Activated CD4-positive, alpha-beta T cell treated with anti-CD3 and anti-CD28 coated beads for 36 hours (primary cell): ENCODE measurements around the gene KCNT2. TPM values are rescaled to one million over a fixed set of nuclear protein-coding genes. Genes with fewer than 3 reads are reported as not detected.
"Not testable (repeated sequence)": the region's sequence is repeated elsewhere in the genome, so short reads cannot be mapped to it uniquely, and the experiment has no call there.

ENCODE experiments used
- ATAC-seq: fragments of 200-7000 bp; cut with Tn5 transposase; one replicate; pipeline ENCODE4 v1.10.0; 2021; ENCODE audit warnings: mild to moderate bottlenecking, moderate library complexity
- CTCF ChIA-PET: fragments of 350-600 bp; sonication (Branson Sonifier 250); formaldehyde crosslinking; loops from one replicate; lab custom pipeline; 2021; ENCODE audit warnings: antibody characterized with exemption; lab: Charles Lee
- POLR2A ChIA-PET: fragments of 350-600 bp; sonication (Branson Sonifier 250); formaldehyde crosslinking; loops from one replicate; lab custom pipeline; 2021; ENCODE audit warnings: antibody characterized with exemption, inconsistent platforms; lab: Charles Lee
- DNase-seq: peaks from one replicate; pipeline ENCODE4 v3.0.0-alpha.2; 2020
- H3K27ac Mint-ChIP-seq: one replicate; pipeline ENCODE4 v1.8.0; 2021; ENCODE audit warnings: mixed read lengths
- H3K27me3 Mint-ChIP-seq: one replicate; pipeline ENCODE4 v1.8.0; 2021; ENCODE audit warnings: mixed read lengths
- H3K36me3 Mint-ChIP-seq: one replicate; pipeline ENCODE4 v1.8.0; 2021; ENCODE audit warnings: low read depth, mixed read lengths
- H3K4me1 Mint-ChIP-seq: one replicate; pipeline ENCODE4 v1.8.0; 2021; ENCODE audit warnings: mixed read lengths
- H3K4me3 Mint-ChIP-seq: one replicate; pipeline ENCODE4 v1.8.0; 2021; ENCODE audit warnings: mild to moderate bottlenecking, moderate library complexity, mixed read lengths
- H3K9me3 Mint-ChIP-seq: one replicate; pipeline ENCODE4 v1.8.0; 2021; ENCODE audit warnings: low read depth, mixed read lengths
- intact Hi-C, 2 experiments: fragments of 100-400 bp; cut with DNase I in 1 of 2; cut with micrococcal nuclease in 1 of 2; formaldehyde crosslinking; loops; one replicate each; pipeline versions ENCODE4 v1.14.2 to v1.15.1; 2022 to 2024; cut with DNase I, micrococcal nuclease
- total RNA-seq, 2 experiments: library from RNA; stranded (reverse); gene quantifications; one replicate each; pipeline ENCODE4 v1.2.3, GENCODE V29; 2021

The KCNT2 gene
- total RNA-seq, 2 experiments from 2014 or later: 0.05 to 0.09 TPM

- CTCF ChIA-PET: no interaction called here
Measured at GRCh38 chr1:196302981-196303380, 305.3 kb downstream of the KCNT2 start.

GRCh38 chr1:196302420-196302819, 305.8 kb downstream of the KCNT2 start:
- intact Hi-C loops: no loop called here
- Mint-ChIP-seq H3K4me3 (no peak overlapping the region), H3K27ac (no peak overlapping the region), H3K27me3 (no peaks in the 10 kb centered on the region), H3K36me3 (no peaks in the 10 kb centered on the region), H3K9me3 (no peaks in the 10 kb centered on the region), H3K4me1 (no peaks in the 10 kb centered on the region)
- ChIA-PET POLR2A (no interaction called here), CTCF (no interaction called here)
- ATAC-seq: no peak
- DNase-seq: no peak

More at GRCh38 chr1:196302981-196303380, 305.3 kb downstream of the KCNT2 start:
- Mint-ChIP-seq H3K9me3 (no peaks in the 10 kb centered on the region), H3K36me3 (no peaks in the 10 kb centered on the region), H3K27ac (no peak overlapping the region), H3K4me1 (no peaks in the 10 kb centered on the region), H3K4me3 (no peak overlapping the region), H3K27me3 (no peaks in the 10 kb centered on the region)
- ATAC-seq (no peak), DNase-seq (no peak)
- POLR2A ChIA-PET: no interaction called here
- intact Hi-C loops: no loop called here

GRCh38 chr1:196295766-196296165, 312.5 kb downstream of the KCNT2 start:
- H3K4me3 Mint-ChIP-seq: no peak overlapping the region
- ATAC-seq (no peak), DNase-seq (no peak)
- H3K27me3 Mint-ChIP-seq: no peaks in the 10 kb centered on the region
- H3K9me3 Mint-ChIP-seq: no peaks in the 10 kb centered on the region
- intact Hi-C loops: no loop called here
- H3K27ac Mint-ChIP-seq: no peak overlapping the region
- ChIA-PET POLR2A (no interaction called here), CTCF (no interaction called here)
- no peaks in the 10 kb centered on the region for H3K4me1 Mint-ChIP-seq
- H3K36me3 Mint-ChIP-seq: no peaks in the 10 kb centered on the region

- H3K4me3 Mint-ChIP-seq: no peak overlapping the region
- no peaks in the 10 kb centered on the region for H3K27me3 Mint-ChIP-seq
- DNase-seq (no peak), ATAC-seq (no peak)
- intact Hi-C loops: no loop called here
- CTCF ChIA-PET: no interaction called here
- no peaks in the 10 kb centered on the region for H3K36me3 Mint-ChIP-seq
- H3K27ac Mint-ChIP-seq: no peak overlapping the region
- POLR2A ChIA-PET: no interaction called here
- no peaks in the 10 kb centered on the region for H3K9me3 Mint-ChIP-seq
- H3K4me1 Mint-ChIP-seq: no peaks in the 10 kb centered on the region
Measured at GRCh38 chr1:196278816-196279215, 329.4 kb downstream of the KCNT2 start.

- no peak overlapping the region for H3K27ac Mint-ChIP-seq
Measured at GRCh38 chr1:196277860-196278259, 330.4 kb downstream of the KCNT2 start.

GRCh38 chr1:196271212-196271947, 336.9 kb downstream of the KCNT2 start:
- DNase-seq: no peak
- H3K27me3 Mint-ChIP-seq: no peaks in the 10 kb centered on the region
- no peaks in the 10 kb centered on the region for H3K9me3 Mint-ChIP-seq
- ChIA-PET CTCF (interaction anchor here (0.5 kb wide), 1 partner anchor 25 kb away, joined by 4 read pairs; no protein-coding TSS in a partner anchor), POLR2A (no interaction called here)
- no peak for ATAC-seq
- H3K4me3 Mint-ChIP-seq: no peak overlapping the region
- no peaks in the 10 kb centered on the region for H3K4me1 Mint-ChIP-seq
- no peak overlapping the region for H3K27ac Mint-ChIP-seq
- no peaks in the 10 kb centered on the region for H3K36me3 Mint-ChIP-seq
- intact Hi-C loops: no loop called here

More at GRCh38 chr1:196277860-196278259, 330.4 kb downstream of the KCNT2 start:
- Mint-ChIP-seq H3K4me1 (no peaks in the 10 kb centered on the region), H3K4me3 (no peak overlapping the region), H3K9me3 (no peaks in the 10 kb centered on the region), H3K36me3 (no peaks in the 10 kb centered on the region), H3K27me3 (no peaks in the 10 kb centered on the region)
- CTCF ChIA-PET: no interaction called here
- DNase-seq (no peak), ATAC-seq (no peak)
- POLR2A ChIA-PET: no interaction called here
- intact Hi-C loops: no loop called here

GRCh38 chr1:196263086-196263485, 345.2 kb downstream of the KCNT2 start:
- H3K27me3 Mint-ChIP-seq, H3K9me3 Mint-ChIP-seq, H3K27ac Mint-ChIP-seq, intact Hi-C loops, H3K36me3 Mint-ChIP-seq, ATAC-seq, POLR2A ChIA-PET, DNase-seq, H3K4me1 Mint-ChIP-seq, CTCF ChIA-PET, H3K4me3 Mint-ChIP-seq: not testable (repeated sequence)

- no peak overlapping the region for H3K4me3 Mint-ChIP-seq
- H3K36me3 Mint-ChIP-seq: no peaks in the 10 kb centered on the region
- DNase-seq: no peak
- ChIA-PET CTCF (no interaction called here), POLR2A (no interaction called here)
- no peaks in the 10 kb centered on the region for H3K4me1 Mint-ChIP-seq
- no peak for ATAC-seq
- H3K27ac Mint-ChIP-seq: no peak overlapping the region
- no peaks in the 10 kb centered on the region for H3K27me3 Mint-ChIP-seq
- H3K9me3 Mint-ChIP-seq: no peaks in the 10 kb centered on the region
- intact Hi-C loops: no loop called here
Measured at GRCh38 chr1:196260270-196260669, 348.0 kb downstream of the KCNT2 start.

GRCh38 chr1:196259316-196259715, 348.9 kb downstream of the KCNT2 start:
- H3K36me3 Mint-ChIP-seq: no peaks in the 10 kb centered on the region
- intact Hi-C loops: no loop called here

GRCh38 chr1:196255762-196256161, 352.5 kb downstream of the KCNT2 start:
- Mint-ChIP-seq H3K4me1 (no peaks in the 10 kb centered on the region), H3K9me3 (no peaks in the 10 kb centered on the region), H3K27ac (no peak overlapping the region), H3K36me3 (no peaks in the 10 kb centered on the region), H3K4me3 (no peak overlapping the region), H3K27me3 (no peaks in the 10 kb centered on the region)
- intact Hi-C loops: no loop called here
- ATAC-seq: no peak
- ChIA-PET CTCF (no interaction called here), POLR2A (no interaction called here)
- no peak for DNase-seq

More at GRCh38 chr1:196259316-196259715, 348.9 kb downstream of the KCNT2 start:
- Mint-ChIP-seq H3K27me3 (no peaks in the 10 kb centered on the region), H3K4me3 (no peak overlapping the region), H3K9me3 (no peaks in the 10 kb centered on the region), H3K27ac (no peak overlapping the region), H3K4me1 (no peaks in the 10 kb centered on the region)
- no peak for DNase-seq
- ATAC-seq: no peak
- ChIA-PET CTCF (no interaction called here), POLR2A (no interaction called here)

GRCh38 chr1:196229546-196229945, 378.7 kb downstream of the KCNT2 start:
- CTCF ChIA-PET: interaction anchor here (0.7 kb wide), 2 partner anchors 21 to 487 kb away, joined by 3 to 4 read pairs; no protein-coding TSS in a partner anchor
- H3K36me3 Mint-ChIP-seq: no peaks in the 10 kb centered on the region
- no peaks in the 10 kb centered on the region for H3K27me3 Mint-ChIP-seq
- DNase-seq (no peak), ATAC-seq (no peak)
- POLR2A ChIA-PET: no interaction called here
- peaks cover 8% of the 10 kb centered on the region for H3K9me3 Mint-ChIP-seq
- intact Hi-C loops: no loop called here
- no peak overlapping the region for H3K4me3 Mint-ChIP-seq
- H3K27ac Mint-ChIP-seq: no peak overlapping the region
- H3K4me1 Mint-ChIP-seq: no peaks in the 10 kb centered on the region

GRCh38 chr1:196214866-196215265, 393.4 kb downstream of the KCNT2 start:
- CTCF ChIA-PET: interaction anchor here (0.7 kb wide), 1 partner anchor 67 kb away, joined by 4 read pairs; no protein-coding TSS in a partner anchor
- H3K4me3 Mint-ChIP-seq: no peak overlapping the region
- no peaks in the 10 kb centered on the region for H3K36me3 Mint-ChIP-seq
- no peaks in the 10 kb centered on the region for H3K4me1 Mint-ChIP-seq
- intact Hi-C loops: no loop called here
- ATAC-seq (no peak), DNase-seq (no peak)
- POLR2A ChIA-PET: no interaction called here
- H3K27me3 Mint-ChIP-seq: no peaks in the 10 kb centered on the region
- no peak overlapping the region for H3K27ac Mint-ChIP-seq
- no peaks in the 10 kb centered on the region for H3K9me3 Mint-ChIP-seq
